Hepatocyte (in vitro differentiated cells): ENCODE results near the gene DPF3. TPM values are rescaled to one million over a fixed set of nuclear protein-coding genes. Genes with fewer than 3 reads are reported as not detected.

Source experiments
- DNase-seq: peaks from one replicate; pipeline ENCODE4 v3.0.0-alpha.2; 2016; ENCODE audit warnings: low spot score
- H2AFZ ChIP-seq: fragments of 200-600 bp; sonication (generic); 2 replicates; pipeline ENCODE4 v1.6.0; 2016; ENCODE audit warnings: antibody characterized with exemption, mild to moderate bottlenecking
- H3K27ac ChIP-seq: fragments of 200-600 bp; sonication (generic); 2 replicates; pipeline ENCODE4 v1.5.1; 2016; ENCODE audit warnings: mild to moderate bottlenecking
- H3K27me3 ChIP-seq: fragments of 200-600 bp; sonication (generic); 2 replicates; pipeline ENCODE4 v1.6.1; 2016
- H3K36me3 ChIP-seq: fragments of 200-600 bp; sonication (generic); replicated peaks from 2 replicates; pipeline ENCODE4 v1.5.1; 2016; ENCODE audit warnings: low read depth; ENCODE audit not compliant: insufficient read depth
- H3K4me1 ChIP-seq: fragments of 200-600 bp; sonication (generic); 2 replicates; pipeline ENCODE4 v1.5.1; 2016; ENCODE audit warnings: mild to moderate bottlenecking, moderate library complexity; ENCODE audit not compliant: insufficient read depth
- H3K4me2 ChIP-seq: fragments of 200-600 bp; sonication (generic); 2 replicates; pipeline ENCODE4 v1.6.0; 2016
- H3K4me3 ChIP-seq: fragments of 200-600 bp; sonication (generic); 2 replicates; pipeline ENCODE4 v1.5.1; 2016; ENCODE audit warnings: mild to moderate bottlenecking
- H3K79me2 ChIP-seq: fragments of 200-600 bp; sonication (generic); 2 replicates; pipeline ENCODE4 v1.6.0; 2017; ENCODE audit warnings: mild to moderate bottlenecking
- H3K9me2 ChIP-seq: fragments of 200-600 bp; sonication (generic); replicated peaks from 2 replicates; pipeline ENCODE4 v1.6.0; 2017; ENCODE audit warnings: mild to moderate bottlenecking; ENCODE audit not compliant: insufficient read depth
- H3K9me3 ChIP-seq: fragments of 200-600 bp; sonication (generic); 2 replicates; pipeline ENCODE4 v1.5.1; 2016; ENCODE audit warnings: low read depth, mild to moderate bottlenecking
- H4K20me1 ChIP-seq: fragments of 200-600 bp; sonication (generic); 2 replicates; pipeline ENCODE4 v1.6.0; 2016; ENCODE audit warnings: mild to moderate bottlenecking; ENCODE audit not compliant: insufficient read depth, poor library complexity, severe bottlenecking
- CTCF ChIP-seq: fragments of 200-600 bp; sonication (generic); IDR thresholded peaks from 2 replicates; pipeline ENCODE4 v1.5.1; 2016; ENCODE audit warnings: antibody characterized with exemption, mild to moderate bottlenecking; ENCODE audit not compliant: poor library complexity
- EZH2 ChIP-seq: fragments of 200-600 bp; sonication (generic); IDR thresholded peaks from 2 replicates; pipeline ENCODE4 v1.6.1; 2016; ENCODE audit warnings: antibody characterized with exemption, mild to moderate bottlenecking, borderline replicate concordance
- EZH2phosphoT487 ChIP-seq: fragments of 200-600 bp; sonication (generic); IDR thresholded peaks from one replicate; pipeline ENCODE4 v1.6.1; 2018; ENCODE audit warnings: antibody characterized with exemption, mild to moderate bottlenecking, low read depth, moderate library complexity; ENCODE audit not compliant: unreplicated experiment, severe bottlenecking
- WGBS: methylation state at CpG from one replicate; pipeline ENCODE4 v1.1.6; 2016; ENCODE audit warnings: low lambda C conversion rate; ENCODE audit errors: missing lambda C conversion rate; 5-methylcytosine and 5-hydroxymethylcytosine counted together
- polyA plus RNA-seq: library from polyadenylated mRNA; unstranded; fragments of >200 nt; fragmentation: Nextera tagmentation; extraction: Ambion mirVana; gene quantifications from 2 replicates; pipeline ENCODE4 v1.2.1, GENCODE V29; 2016
- total RNA-seq: library from RNA; depleted of rRNA; stranded (reverse); fragments of >200 nt; gene quantifications from 2 replicates; pipeline ENCODE4 v1.2.3, GENCODE V29; 2014

The DPF3 gene
- total and polyA plus RNA-seq, 2 experiments from 2014 or later, result 0.21 to 0.47 TPM

- Histone ChIP-seq H2AFZ (no peak overlapping the region), H4K20me1 (no peaks in the 10 kb centered on the region), H3K9me2 (no peaks in the 10 kb centered on the region), H3K4me2 (no peak overlapping the region), H3K27ac (no peak overlapping the region), H3K36me3 (no peaks in the 10 kb centered on the region), H3K4me3 (no peak overlapping the region), H3K79me2 (no peaks in the 10 kb centered on the region), H3K9me3 (no peaks in the 10 kb centered on the region), H3K27me3 (no peaks in the 10 kb centered on the region), H3K4me1 (peaks cover 6% of the 10 kb centered on the region)
- no peak for DNase-seq
- WGBS, result 84% methylated on average over 5 of the region's 5 CpGs
- TF ChIP-seq EZH2phosphoT487 (no peak), EZH2 (no peak), CTCF (no peak)
Measured at GRCh38 chr14:72651714-72652113, 242.2 kb downstream of the DPF3 start.

- Histone ChIP-seq H3K79me2 (no peaks in the 10 kb centered on the region), H3K4me2 (no peak overlapping the region), H3K36me3 (no peaks in the 10 kb centered on the region), H3K27ac (no peak overlapping the region), H4K20me1 (no peaks in the 10 kb centered on the region), H3K4me3 (no peak overlapping the region), H3K27me3 (no peaks in the 10 kb centered on the region), H3K9me2 (no peaks in the 10 kb centered on the region), H3K9me3 (no peaks in the 10 kb centered on the region), H2AFZ (no peak overlapping the region), H3K4me1 (peaks cover 6% of the 10 kb centered on the region)
- no peak for DNase-seq
- TF ChIP-seq EZH2phosphoT487, result no peak
- no peak for TF ChIP-seq CTCF
- no peak for TF ChIP-seq EZH2
- 55% methylated on average over 6 of the region's 6 CpGs for WGBS
Measured at GRCh38 chr14:72651081-72651480, 242.8 kb downstream of the DPF3 start.

DNA sequence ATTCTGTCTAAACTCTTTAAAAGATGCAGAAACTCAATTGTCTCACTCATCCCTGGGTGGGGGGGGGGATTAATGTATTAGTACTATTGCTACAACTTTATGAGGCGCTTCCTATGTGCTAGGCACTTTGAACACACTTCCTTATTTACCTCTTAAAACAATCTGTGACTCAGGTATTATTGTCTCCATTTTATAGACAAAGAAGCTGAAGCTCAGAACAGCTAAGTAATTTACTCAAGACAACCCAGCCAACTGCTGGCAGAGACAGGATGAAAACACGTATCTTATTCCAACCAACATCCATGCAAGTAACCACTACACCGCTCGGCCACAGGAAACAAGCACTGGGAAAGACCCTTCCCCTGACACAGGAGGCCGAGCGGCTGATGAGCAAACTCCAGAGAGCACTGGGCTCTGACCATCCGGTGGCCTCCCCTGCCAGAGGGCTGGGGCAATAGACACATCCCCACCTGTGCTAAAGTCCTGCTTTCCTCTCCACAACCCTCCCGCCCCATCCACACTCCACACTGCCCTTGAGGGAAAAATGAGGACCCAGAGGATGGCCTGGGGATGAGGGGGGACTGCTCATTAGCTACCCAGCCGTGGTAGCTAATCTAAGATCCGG, 244.2 kb downstream of the DPF3 start:
- no peaks in the 10 kb centered on the region for H3K9me2 ChIP-seq
- peaks cover 6% of the 10 kb centered on the region for H3K4me1 ChIP-seq
- H3K9me3 ChIP-seq, result no peaks in the 10 kb centered on the region
- no peaks in the 10 kb centered on the region for H3K36me3 ChIP-seq
- no peak overlapping the region for H3K27ac ChIP-seq
- H4K20me1 ChIP-seq, result no peaks in the 10 kb centered on the region
- H2AFZ ChIP-seq, result no peak overlapping the region
- no peak overlapping the region for H3K4me3 ChIP-seq
- no peaks in the 10 kb centered on the region for H3K27me3 ChIP-seq
- no peak for TF ChIP-seq EZH2phosphoT487
- TF ChIP-seq CTCF, result no peak
- no peak for TF ChIP-seq EZH2
- H3K4me2 ChIP-seq, result no peak overlapping the region
- WGBS, result 71% methylated on average over 10 of the region's 10 CpGs
- no peak for DNase-seq
- no peaks in the 10 kb centered on the region for H3K79me2 ChIP-seq

- Histone ChIP-seq H3K27me3 (no peaks in the 10 kb centered on the region), H3K27ac (no peak overlapping the region), H3K9me2 (no peaks in the 10 kb centered on the region), H3K36me3 (no peaks in the 10 kb centered on the region), H3K9me3 (no peaks in the 10 kb centered on the region), H3K4me2 (no peak overlapping the region), H3K4me3 (no peak overlapping the region), H4K20me1 (no peaks in the 10 kb centered on the region), H3K79me2 (no peaks in the 10 kb centered on the region), H3K4me1 (peaks cover 6% of the 10 kb centered on the region), H2AFZ (no peak overlapping the region)
- WGBS, result 88% methylated on average over 9 of the region's 9 CpGs
- no peak for TF ChIP-seq EZH2
- no peak for TF ChIP-seq EZH2phosphoT487
- TF ChIP-seq CTCF, result no peak
- DNase-seq, result no peak
Measured at GRCh38 chr14:72647782-72648181, 246.1 kb downstream of the DPF3 start.
